HUES64 (cell line): ENCODE results near the gene ORMDL3.

ENCODE experiments used
- H3K27ac ChIP-seq: 2 replicates; pipeline ENCODE4 v1.7.0; 2013; ENCODE audit warnings: low read depth, low read length, inconsistent platforms
- H3K27me3 ChIP-seq: 2 replicates; pipeline ENCODE4 v1.6.1; 2013; ENCODE audit warnings: mild to moderate bottlenecking, low read length; ENCODE audit not compliant: insufficient read depth
- H3K36me3 ChIP-seq: 2 replicates; pipeline ENCODE4 v1.6.1; 2013; ENCODE audit warnings: mild to moderate bottlenecking, low read length; ENCODE audit not compliant: insufficient read depth
- H3K4me1 ChIP-seq: 2 replicates; pipeline ENCODE4 v1.6.1; 2013; ENCODE audit warnings: mild to moderate bottlenecking, low read length, moderate library complexity; ENCODE audit not compliant: insufficient read depth
- H3K4me3 ChIP-seq: 2 replicates; pipeline ENCODE4 v1.5.1; 2013; ENCODE audit warnings: mild to moderate bottlenecking, low read length, moderate library complexity
- H3K9ac ChIP-seq: 2 replicates; pipeline ENCODE4 v1.6.1; 2013; ENCODE audit warnings: mild to moderate bottlenecking, low read depth, low read length
- H3K9me3 ChIP-seq: 2 replicates; pipeline ENCODE4 v1.6.1; 2013; ENCODE audit warnings: low read depth, low read length; ENCODE audit not compliant: insufficient read depth
- WGBS: fragments of 150-250, 120-280 bp; methylation state at CpG from one replicate; pipeline ENCODE4 v1.1.7; 2013; ENCODE audit warnings: missing lambda C conversion rate; 5-methylcytosine and 5-hydroxymethylcytosine counted together

The ORMDL3 gene

DNA sequence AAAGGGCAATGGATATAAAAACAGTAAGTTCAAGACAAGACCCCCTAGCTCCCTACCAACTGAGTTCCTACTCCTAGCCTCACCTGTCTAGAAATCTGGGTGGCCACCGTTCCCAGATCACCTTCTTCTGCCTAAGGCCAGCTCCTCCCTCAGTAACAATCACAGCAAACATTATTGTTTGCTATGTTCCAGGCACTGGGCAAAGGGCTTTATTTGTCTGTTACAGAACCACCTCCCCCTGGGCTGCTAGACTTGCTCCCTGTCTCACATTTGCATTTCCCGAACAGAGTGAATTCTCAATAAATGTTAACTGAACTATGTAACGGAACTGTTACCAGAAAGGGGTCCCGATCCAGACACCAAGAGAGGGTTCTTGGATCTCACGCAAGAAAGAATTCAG, 6.9 kb upstream of the ORMDL3 start:
- Histone ChIP-seq H3K9me3 (no peaks in the 10 kb centered on the region), H3K4me3 (no peak overlapping the region), H3K4me1 (peaks cover 8% of the 10 kb centered on the region; the same call in 1 of the 2 replicates), H3K27ac (no peak overlapping the region), H3K27me3 (no peaks in the 10 kb centered on the region), H3K9ac (no peak overlapping the region), H3K36me3 (no peaks in the 10 kb centered on the region)
- 82% methylated on average over 5 of the region's 5 CpGs for WGBS

DNA sequence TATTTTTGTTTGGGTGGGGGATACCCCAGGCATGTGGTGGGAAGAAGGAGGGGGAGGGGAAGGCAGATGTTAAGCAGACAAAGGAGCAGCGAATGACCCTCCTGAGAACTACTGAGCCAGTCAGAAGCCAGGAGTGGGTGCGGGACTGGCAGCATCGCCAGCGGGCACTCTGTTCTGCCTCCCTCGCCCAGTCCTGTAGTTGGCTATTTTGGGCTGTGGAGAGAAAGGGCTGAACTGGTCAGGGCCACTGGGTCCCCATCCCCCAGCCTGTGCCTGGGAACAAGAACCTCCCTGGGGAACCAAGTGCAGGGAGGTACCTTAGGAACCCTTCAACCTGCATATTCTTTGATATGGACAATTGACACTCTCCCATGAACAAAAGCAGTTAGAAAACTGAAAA, 6.5 kb upstream of the ORMDL3 start:
- Histone ChIP-seq H3K27ac (no peak overlapping the region), H3K4me1 (peaks cover 8% of the 10 kb centered on the region; the same call in 1 of the 2 replicates), H3K9ac (no peak overlapping the region), H3K4me3 (no peak overlapping the region), H3K36me3 (no peaks in the 10 kb centered on the region), H3K9me3 (no peaks in the 10 kb centered on the region), H3K27me3 (no peaks in the 10 kb centered on the region)
- 74% methylated on average over 5 of the region's 5 CpGs for WGBS

DNA sequence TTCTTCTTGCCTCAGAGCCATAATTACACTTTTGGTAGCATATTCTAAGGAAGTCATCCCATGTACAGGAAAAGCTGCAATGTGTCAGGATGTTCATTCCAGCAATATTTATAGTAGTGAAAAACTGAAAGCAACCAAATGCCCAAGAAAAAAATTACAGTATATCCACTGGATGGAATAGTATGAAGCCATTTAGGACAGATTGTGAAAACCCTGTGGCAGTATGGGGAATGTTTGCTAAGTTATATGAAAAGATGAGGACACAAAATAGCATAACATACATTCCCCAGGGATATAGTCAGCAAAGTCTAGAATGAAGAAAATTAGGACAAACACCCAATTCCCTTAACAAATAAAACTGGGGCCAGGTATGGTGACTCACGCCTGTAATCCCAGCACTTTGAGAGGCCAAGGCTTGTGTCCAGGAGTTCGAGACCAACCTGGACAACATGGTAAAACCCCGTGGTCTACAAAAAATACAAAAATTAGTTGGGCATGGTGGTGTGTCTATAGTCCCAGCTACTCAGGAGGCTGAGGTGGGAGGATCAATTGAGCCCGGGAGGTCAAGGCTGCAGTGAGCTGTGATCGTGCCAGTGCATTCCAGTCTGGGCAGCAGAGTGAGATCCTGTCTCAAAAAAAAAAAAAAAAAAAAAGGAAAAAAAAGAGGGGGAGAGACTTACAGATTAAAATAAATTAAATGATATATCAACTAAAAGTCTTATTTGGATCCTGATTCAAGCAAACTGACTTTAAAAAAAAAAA, 2.4 kb upstream of the ORMDL3 start:
- no peaks in the 10 kb centered on the region for H3K36me3 ChIP-seq
- no peaks in the 10 kb centered on the region for H3K27me3 ChIP-seq
- H3K9ac ChIP-seq = no peak overlapping the region
- no peak overlapping the region for H3K4me3 ChIP-seq
- no peak overlapping the region for H3K27ac ChIP-seq
- peaks cover 29% of the 10 kb centered on the region for H3K4me1 ChIP-seq
- WGBS = 94% methylated on average over 5 of the region's 5 CpGs
- no peaks in the 10 kb centered on the region for H3K9me3 ChIP-seq

DNA sequence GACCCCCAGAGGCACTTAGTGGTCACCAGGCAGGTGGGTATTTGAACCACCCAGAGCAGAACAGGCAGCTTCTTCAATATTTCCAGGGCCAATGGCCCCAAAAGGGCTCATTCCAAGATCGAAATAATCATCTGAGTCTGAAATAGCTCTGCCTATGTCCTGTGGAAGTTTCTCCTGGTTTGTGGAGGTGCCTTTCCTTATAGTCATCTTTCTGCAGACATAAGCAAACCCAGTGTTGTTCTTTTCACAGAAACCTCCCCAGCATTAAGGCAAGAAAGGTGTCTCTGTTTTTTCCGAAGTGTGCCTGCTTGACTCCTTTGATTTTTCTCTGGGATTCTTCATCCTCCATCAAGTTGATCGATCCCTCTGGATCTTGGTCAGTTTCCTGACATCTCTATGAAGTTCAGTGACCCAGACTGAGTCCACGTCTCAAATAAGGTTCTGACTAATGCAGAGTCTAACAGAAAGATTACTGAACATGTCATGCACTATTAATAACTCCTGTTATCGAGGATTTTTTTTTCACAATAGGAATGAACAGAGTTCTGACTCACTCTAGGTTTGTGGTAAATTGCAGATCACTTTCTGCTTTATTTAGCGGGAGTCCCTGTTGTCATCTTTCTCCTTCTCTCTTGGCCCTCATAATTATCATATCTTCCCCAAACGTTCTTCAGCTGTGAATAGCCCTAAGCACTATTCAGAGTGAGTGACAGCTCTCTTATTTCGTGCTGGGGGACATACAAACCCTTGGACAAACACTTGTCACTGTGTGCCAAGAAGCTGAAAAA, 1.7 kb upstream of the ORMDL3 start:
- Histone ChIP-seq H3K9me3 (no peaks in the 10 kb centered on the region), H3K4me3 (no peak overlapping the region), H3K27ac (no peak overlapping the region), H3K36me3 (peaks cover 1% of the 10 kb centered on the region; the same call in 1 of the 2 replicates), H3K9ac (no peak overlapping the region), H3K4me1 (peaks cover 28% of the 10 kb centered on the region), H3K27me3 (no peaks in the 10 kb centered on the region)
- WGBS = 87% methylated on average over 8 of the region's 8 CpGs

GRCh38 chr17:39927929-39928857, 792 bp upstream of the ORMDL3 start:
- 48% methylated on average over 17 of the region's 17 CpGs for WGBS
- Histone ChIP-seq H3K27ac (peak overlapping the region; percentile 42; the same call in 1 of the 2 replicates), H3K9me3 (no peaks in the 10 kb centered on the region), H3K4me3 (peak overlapping the region; percentile 87), H3K9ac (peak overlapping the region; percentile 75), H3K36me3 (peaks cover 10% of the 10 kb centered on the region), H3K27me3 (no peaks in the 10 kb centered on the region), H3K4me1 (peaks cover 26% of the 10 kb centered on the region)

GRCh38 chr17:39926588-39927100, 757 bp downstream of the ORMDL3 start:
- Histone ChIP-seq H3K4me1 (peaks cover 26% of the 10 kb centered on the region), H3K4me3 (peak overlapping the region; percentile 87), H3K27ac (peak overlapping the region; percentile 82), H3K27me3 (no peaks in the 10 kb centered on the region), H3K36me3 (peaks cover 25% of the 10 kb centered on the region), H3K9me3 (no peaks in the 10 kb centered on the region), H3K9ac (peak overlapping the region; percentile 74)
- 6% methylated on average over 15 of the region's 15 CpGs for WGBS

GRCh38 chr17:39926135-39926587, 1.2 kb downstream of the ORMDL3 start:
- H3K27ac ChIP-seq = no peak overlapping the region
- WGBS = 72% methylated on average over 4 of the region's 4 CpGs
- H3K9me3 ChIP-seq = no peaks in the 10 kb centered on the region
- H3K27me3 ChIP-seq = no peaks in the 10 kb centered on the region
- no peak overlapping the region for H3K9ac ChIP-seq
- H3K4me1 ChIP-seq = peaks cover 26% of the 10 kb centered on the region
- H3K4me3 ChIP-seq = peak overlapping the region; percentile 87
- peaks cover 30% of the 10 kb centered on the region for H3K36me3 ChIP-seq

DNA sequence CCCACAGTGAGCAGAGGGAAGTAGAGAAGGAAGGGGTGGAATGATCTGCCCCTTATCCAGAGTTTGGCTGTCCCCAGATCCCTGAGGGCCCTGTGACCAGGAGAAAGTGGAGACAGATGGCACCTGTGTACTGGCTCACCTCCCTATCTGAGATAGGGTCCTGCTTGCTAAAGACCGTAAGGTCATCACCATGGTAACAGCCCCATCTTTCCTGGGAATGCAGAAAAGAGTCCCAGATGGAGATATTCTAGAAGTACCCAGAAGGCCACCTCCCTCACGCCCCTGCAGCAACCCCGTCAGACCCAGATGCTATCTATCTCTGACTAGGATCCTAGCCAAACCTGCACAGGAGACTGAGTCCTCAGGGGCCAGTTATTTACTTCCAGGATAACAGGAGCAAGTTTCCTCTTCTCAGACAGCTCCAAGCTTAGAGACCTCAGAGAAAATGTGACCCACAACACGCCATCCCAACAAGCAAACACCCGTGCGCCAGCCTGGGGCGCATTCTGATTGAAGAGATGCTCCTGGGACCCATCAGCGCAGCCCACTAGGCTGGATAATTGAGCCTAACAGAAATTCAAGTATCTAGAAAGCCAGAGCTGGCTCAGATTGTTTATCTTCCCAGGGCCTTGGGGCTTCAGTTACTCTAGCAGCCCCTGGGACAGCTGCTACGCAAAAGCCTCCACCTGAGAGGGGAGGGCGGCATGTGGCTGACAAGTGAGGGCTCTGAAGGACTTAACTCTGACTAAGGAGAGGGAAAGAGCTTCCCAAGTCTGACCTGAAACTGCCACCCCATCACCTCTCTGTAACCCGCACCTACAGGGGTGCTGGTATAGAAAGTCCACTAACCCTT, 1.9 kb downstream of the ORMDL3 start:
- H3K4me3 ChIP-seq = 0 out of 2 replicates have a peak overlapping the region, but pooled peaks have one; percentile 87
- no peaks in the 10 kb centered on the region for H3K9me3 ChIP-seq
- no peak overlapping the region for H3K9ac ChIP-seq
- H3K27me3 ChIP-seq = no peaks in the 10 kb centered on the region
- no peak overlapping the region for H3K27ac ChIP-seq
- peaks cover 26% of the 10 kb centered on the region for H3K4me1 ChIP-seq
- H3K36me3 ChIP-seq = peaks cover 35% of the 10 kb centered on the region
- 92% methylated on average over 11 of the region's 11 CpGs for WGBS

GRCh38 chr17:39924691-39925055, 2.7 kb downstream of the ORMDL3 start:
- no peak overlapping the region for H3K9ac ChIP-seq
- H3K4me1 ChIP-seq = peaks cover 26% of the 10 kb centered on the region
- no peak overlapping the region for H3K4me3 ChIP-seq
- H3K36me3 ChIP-seq = peaks cover 41% of the 10 kb centered on the region
- H3K27me3 ChIP-seq = no peaks in the 10 kb centered on the region
- 88% methylated on average over 3 of the region's 3 CpGs for WGBS
- no peaks in the 10 kb centered on the region for H3K9me3 ChIP-seq
- no peak overlapping the region for H3K27ac ChIP-seq
